Left lobe of liver (tissue), 2 donors: ENCODE results near the gene TSPAN17. TPM values are rescaled to one million over a fixed set of nuclear protein-coding genes. Genes with fewer than 3 reads are reported as not detected.

Experiments
- ATAC-seq: fragments of 200-7000 bp; cut with Tn5 transposase; one replicate; pipeline ENCODE4 v1.9.1; 2020; ENCODE audit warnings: mild to moderate bottlenecking, moderate library complexity
- DNase-seq: peaks from one replicate; pipeline ENCODE4 v3.0.0-alpha.2; 2020; ENCODE audit warnings: low spot score
- total RNA-seq: library from RNA; stranded (reverse); gene quantifications from one replicate; pipeline ENCODE4 v1.2.1, GENCODE V29; 2021
- donor health status: DM: no; HTN: no; CAD: no; lungs with moderate emphysema.
- donor health status: DM: no; HTN: yes; CAD: no.

Gene TSPAN17
- total RNA-seq, 1 donor from 2014 or later = 13.7 TPM

GRCh38 chr5:176700239-176700847 is 53.1 kb downstream of the TSPAN17 start:
- no peak for ATAC-seq
- DNase-seq = no peak

- ATAC-seq (no peak), DNase-seq (no peak)
These were observed 55.7 kb downstream of the TSPAN17 start for GRCh38 chr5:176702671-176703641.

GRCh38 chr5:176703857-176704256 is 56.6 kb downstream of the TSPAN17 start:
- ATAC-seq = no peak
- no peak for DNase-seq

- ATAC-seq (no peak), DNase-seq (no peak)
These were observed 57.1 kb downstream of the TSPAN17 start for GRCh38 chr5:176704355-176704754.

GRCh38 chr5:176704817-176705216 is 57.5 kb downstream of the TSPAN17 start:
- ATAC-seq = no peak
- no peak for DNase-seq

Other genes with a start within 250 kb of the TSPAN17 start
- gene CLTB, start 230.9 kb upstream of the TSPAN17 start, total RNA-seq = 37.3 TPM
- gene FAF2, start 199.1 kb upstream of the TSPAN17 start, total RNA-seq = 16.5 TPM
- 15.3 TPM for gene RNF44, start 110.1 kb upstream of the TSPAN17 start, total RNA-seq
- gene CDHR2, start 98.1 kb upstream of the TSPAN17 start, total RNA-seq = 87.3 TPM
- gene GPRIN1, start 37.3 kb upstream of the TSPAN17 start, total RNA-seq = 0.18 TPM
- not detected for gene SNCB, start 16.9 kb upstream of the TSPAN17 start, total RNA-seq
- gene EIF4E1B, start 16.8 kb upstream of the TSPAN17 start, total RNA-seq = not detected
- not detected for gene UNC5A, start 163.1 kb downstream of the TSPAN17 start, total RNA-seq